AG09319 (cell line): ENCODE results near the gene BCLAF1.

ENCODE experiments used
- DNase-seq: peaks from one replicate; pipeline ENCODE4 v3.0.0-alpha.2; 2010; ENCODE audit warnings: low read depth; ENCODE audit errors: extremely low read depth
- CTCF ChIP-seq: IDR thresholded peaks from 2 replicates; pipeline ENCODE4 v1.5.1; 2011; ENCODE audit warnings: low read depth, mild to moderate bottlenecking, inconsistent platforms, low read length, moderate library complexity

The BCLAF1 gene

GRCh38 chr6:136333824-136334464, 44.3 kb upstream of the BCLAF1 start:
- DNase-seq = no peak
- TF ChIP-seq CTCF = no peak

GRCh38 chr6:136331461-136331860, 41.8 kb upstream of the BCLAF1 start:
- DNase-seq = no peak
- TF ChIP-seq CTCF = no peak

GRCh38 chr6:136330634-136331033, 41.0 kb upstream of the BCLAF1 start:
- no peak for DNase-seq
- no peak for TF ChIP-seq CTCF

GRCh38 chr6:136326038-136326553, 36.5 kb upstream of the BCLAF1 start:
- TF ChIP-seq CTCF = no peak
- no peak for DNase-seq

GRCh38 chr6:136324686-136325380, 35.2 kb upstream of the BCLAF1 start:
- no peak for DNase-seq
- TF ChIP-seq CTCF = no peak

GRCh38 chr6:136323431-136324112, 33.9 kb upstream of the BCLAF1 start:
- DNase-seq = no peak
- no peak for TF ChIP-seq CTCF

- DNase-seq = no peak
- no peak for TF ChIP-seq CTCF
Measured at GRCh38 chr6:136319732-136320131, 30.1 kb upstream of the BCLAF1 start.
